ENCODE data around the gene RAD9B. TPM values are rescaled to one million over a fixed set of nuclear protein-coding genes. Genes with fewer than 3 reads are reported as not detected.
A peak's percentile ranks its signal among the peaks of the same experiment; 100 is the strongest.

RAD9B gene
- total and polyA plus RNA-seq, 10 of the 15 experiments (the other 5 are each of a cell fraction or from before 2014, with no cell fraction given): 0.54 to 2.0 (median 1.3) TPM

DNA sequence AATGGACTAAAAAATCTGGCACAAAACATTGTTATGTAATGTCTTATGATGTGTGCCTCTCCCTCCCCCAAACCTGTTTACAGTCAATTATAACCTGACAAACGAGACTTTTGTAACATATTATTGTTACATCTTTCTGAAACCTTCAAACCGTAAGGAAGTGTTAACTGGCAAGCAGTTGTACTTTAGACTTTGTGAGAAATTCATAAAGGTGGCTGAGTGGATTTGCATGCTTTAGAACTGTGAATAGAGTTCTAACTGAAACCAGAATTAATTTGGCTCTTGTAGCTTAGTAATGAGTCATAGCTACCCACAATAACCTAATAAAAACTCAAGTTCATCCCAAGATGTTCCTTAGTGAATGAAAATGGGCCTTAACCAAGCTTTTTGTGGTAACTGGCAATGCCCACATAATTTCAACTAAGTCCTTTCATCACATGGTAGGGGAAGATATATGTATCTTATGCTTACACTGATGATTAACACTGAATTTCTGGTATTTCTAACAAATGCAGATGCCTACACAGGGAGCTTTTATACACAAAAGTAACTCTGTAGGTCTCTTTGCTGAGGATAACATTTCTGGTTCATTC, 29.7 kb downstream of the RAD9B start (continued):
- TF ChIP-seq NFYB (IDR thresholded peaks at IDR 0.05; ENCODE audit: insufficient read depth, low read depth, low read length) (no peak), ZNF384 (IDR thresholded peaks at IDR 0.05; ENCODE audit: borderline replicate concordance, low read depth, low read length) (peak; percentile 24; the same call in 1 of the 2 replicates), NFXL1 (IDR thresholded peaks at IDR 0.05; ENCODE audit: borderline replicate concordance) (no peak)

DNA sequence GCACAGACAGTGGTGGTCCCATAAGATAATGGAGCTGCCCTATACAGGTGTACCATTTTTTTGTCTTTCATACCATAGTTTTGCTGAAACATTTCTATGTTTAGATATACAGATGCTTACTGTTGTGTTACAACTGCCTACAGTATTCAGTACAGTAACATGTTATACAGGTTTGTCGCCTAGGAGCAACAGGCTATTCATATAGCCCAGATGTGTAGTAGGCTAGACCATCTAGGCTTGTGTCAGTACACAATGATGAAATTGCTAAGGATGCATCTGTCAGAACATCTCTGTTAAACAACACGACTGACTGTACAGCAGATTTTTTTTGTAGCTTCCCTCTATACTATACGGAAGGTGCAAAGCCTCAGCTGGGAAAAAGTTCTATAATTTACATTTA, 30.5 kb downstream of the RAD9B start:
- Histone ChIP-seq H3K4me3 (peak overlapping the region; percentile 18; the same call in 1 of the 2 replicates), H3K27me3 (replicated peaks in 1 of 2; ENCODE audit: control insufficient read depth in 2 of 2, insufficient read depth in 2 of 2, low read length in 1 of 2) (no peaks in the 10 kb centered on the region), H3K4me2 (ENCODE audit: control insufficient read depth, insufficient read depth) (peak overlapping the region; percentile 62), H3K36me3 (ENCODE audit: control insufficient read depth in 2 of 2, insufficient read depth in 2 of 2, low read length in 1 of 2) (peaks cover 4 to 17% of the 10 kb centered on the region in 2 experiments; a peak in 3 of 4 replicates), H3K9ac (ENCODE audit: control insufficient read depth, insufficient read depth, low read length) (no peak overlapping the region), H2AFZ (ENCODE audit: control insufficient read depth, low read depth, low read length) (no peak overlapping the region), H4K20me1 (ENCODE audit: control insufficient read depth, insufficient read depth) (no peaks in the 10 kb centered on the region), H3K27ac (ENCODE audit: control insufficient read depth, insufficient read depth) (peak overlapping the region; percentile 80), H3K4me1 (ENCODE audit: control insufficient read depth, insufficient read depth, low read length) (peaks cover 76% of the 10 kb centered on the region), H3K79me2 (ENCODE audit: control insufficient read depth, insufficient read depth, low read length) (peaks cover 44% of the 10 kb centered on the region), H3K9me3 (replicated peaks; ENCODE audit: control insufficient read depth, insufficient read depth, low read length) (no peaks in the 10 kb centered on the region)
- DNase-seq (ENCODE audit: low read depth, low spot score) (no peak), ATAC-seq (peak; percentile 3), FAIRE-seq (no peak)
- SMC1A ChIA-PET (ENCODE audit: uncharacterized antibody, unreplicated experiment): interaction anchor here (1.0 to 18.4 kb wide), 15 partner anchors 11 to 88 kb away, joined by 3 to 308 read pairs (median 14); no protein-coding TSS in a partner anchor
- TF ChIP-seq IKZF2 (IDR thresholded peaks at IDR 0.05) (no peak), JUND (IDR thresholded peaks at IDR 0.05; ENCODE audit: low read depth, low read length) (no peak), SMC3 (IDR thresholded peaks at IDR 0.05; ENCODE audit: borderline replicate concordance, low read length) (no peak), ZNF217 (IDR thresholded peaks at IDR 0.05) (no peak), ASH2L (IDR thresholded peaks at IDR 0.05; ENCODE audit: borderline replicate concordance, low read depth) (no peak), CBFB (IDR thresholded peaks at IDR 0.05; ENCODE audit: low read depth) (no peak), PML (IDR thresholded peaks at IDR 0.05; ENCODE audit: low read length) (no peak), EGR1 (IDR thresholded peaks at IDR 0.05; ENCODE audit: borderline replicate concordance in 1 of 2, low read depth in 2 of 2, low read length in 2 of 2) (no peak), POLR2A (IDR thresholded peaks at IDR 0.05; ENCODE audit: low read depth, low read length) (no peak), PAX8 (IDR thresholded peaks at IDR 0.05) (no peak), MXI1 (IDR thresholded peaks at IDR 0.05; ENCODE audit: low read depth, low read length) (no peak), RUNX3 (IDR thresholded peaks at IDR 0.05; ENCODE audit: low read length) (no peak)
- TF ChIP-seq, protein P1, sequence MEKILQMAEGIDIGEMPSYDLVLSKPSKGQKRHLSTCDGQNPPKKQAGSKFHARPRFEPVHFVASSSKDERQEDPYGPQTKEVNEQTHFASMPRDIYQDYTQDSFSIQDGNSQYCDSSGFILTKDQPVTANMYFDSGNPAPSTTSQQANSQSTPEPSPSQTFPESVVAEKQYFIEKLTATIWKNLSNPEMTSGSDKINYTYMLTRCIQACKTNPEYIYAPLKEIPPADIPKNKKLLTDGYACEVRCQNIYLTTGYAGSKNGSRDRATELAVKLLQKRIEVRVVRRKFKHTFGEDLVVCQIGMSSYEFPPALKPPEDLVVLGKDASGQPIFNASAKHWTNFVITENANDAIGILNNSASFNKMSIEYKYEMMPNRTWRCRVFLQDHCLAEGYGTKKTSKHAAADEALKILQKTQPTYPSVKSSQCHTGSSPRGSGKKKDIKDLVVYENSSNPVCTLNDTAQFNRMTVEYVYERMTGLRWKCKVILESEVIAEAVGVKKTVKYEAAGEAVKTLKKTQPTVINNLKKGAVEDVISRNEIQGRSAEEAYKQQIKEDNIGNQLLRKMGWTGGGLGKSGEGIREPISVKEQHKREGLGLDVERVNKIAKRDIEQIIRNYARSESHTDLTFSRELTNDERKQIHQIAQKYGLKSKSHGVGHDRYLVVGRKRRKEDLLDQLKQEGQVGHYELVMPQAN (conservative IDR thresholded peaks at IDR 0.05): no peak
- in situ Hi-C loops (cut with MboI) (no loop called here), intact Hi-C loops (cut with micrococcal nuclease; ENCODE audit: unreplicated experiment) (loop anchor here (10.0 kb wide), 1 partner anchor 352 kb away; no protein-coding TSS in a partner anchor)
- no TSS peak for BruUV-seq (replicated peaks)
- 81% methylated on average over 3 of the region's 3 CpGs for WGBS (ENCODE audit: insufficient coverage, insufficient replicate concordance, low lambda C conversion rate, missing lambda C conversion rate)
- CTCF ChIA-PET: interaction anchor here (0.8 to 5.4 kb wide), 13 partner anchors 11 to 83 kb away, joined by 3 to 52 read pairs (median 6); partner anchors contain the start of genes FAM216A and GPN3
- POLR2A ChIA-PET: interaction anchor here (0.7 to 10.4 kb wide), 14 partner anchors 11 to 154 kb away, joined by 3 to 122 read pairs (median 8); partner anchors contain the start of genes ARPC3 and TCTN1
- RAD21 ChIA-PET (ENCODE audit: unreplicated experiment): interaction anchor here (1.1 to 7.3 kb wide), 16 partner anchors 10 to 154 kb away, joined by 3 to 109 read pairs (median 12); partner anchors contain the start of genes ARPC3, FAM216A and GPN3
